NCI-H526 (cell line): ENCODE data around the gene FADS3.

Source experiments
- DNase-seq, 2 experiments: peaks; one replicate each; lab custom pipeline; 2025; lab: John Stamatoyannopoulos, UW

FADS3 gene

GRCh38 chr11:61879152-61879551 lies 12.2 kb downstream of the FADS3 start:
- no peak for DNase-seq

GRCh38 chr11:61875698-61876097 lies 15.6 kb downstream of the FADS3 start:
- no peak for DNase-seq

GRCh38 chr11:61874853-61875252 lies 16.5 kb downstream of the FADS3 start:
- DNase-seq: no peak

GRCh38 chr11:61874377-61874809 lies 17.0 kb downstream of the FADS3 start:
- no peak for DNase-seq

- DNase-seq: no peak
Measured at GRCh38 chr11:61873588-61874376, 17.6 kb downstream of the FADS3 start.

- no peak for DNase-seq
Measured at GRCh38 chr11:61872935-61873565, 18.3 kb downstream of the FADS3 start.

- DNase-seq: peak; percentile 80 to 96
Measured at GRCh38 chr11:61871158-61871597, 20.2 kb downstream of the FADS3 start.

GRCh38 chr11:61870541-61871031 lies 20.8 kb downstream of the FADS3 start:
- peak; percentile 80 to 82 for DNase-seq

GRCh38 chr11:61869708-61870451 lies 21.5 kb downstream of the FADS3 start:
- DNase-seq: peak in 1 of 2 experiments; percentile 51

- DNase-seq: no peak
Measured at GRCh38 chr11:61869429-61869707, 22.0 kb downstream of the FADS3 start.

GRCh38 chr11:61868571-61869428 lies 22.5 kb downstream of the FADS3 start:
- no peak for DNase-seq

- DNase-seq: no peak
Measured at GRCh38 chr11:61866958-61867343, 24.4 kb downstream of the FADS3 start.

- no peak for DNase-seq
Measured at GRCh38 chr11:61866231-61866957, 25.0 kb downstream of the FADS3 start.

- no peak for DNase-seq
Measured at GRCh38 chr11:61864814-61865775, 26.2 kb downstream of the FADS3 start.

- DNase-seq: no peak
Measured at GRCh38 chr11:61863548-61864081, 27.7 kb downstream of the FADS3 start.

- DNase-seq: no peak
Measured at GRCh38 chr11:61862714-61863547, 28.4 kb downstream of the FADS3 start.

GRCh38 chr11:61861634-61862033 lies 29.7 kb downstream of the FADS3 start:
- DNase-seq: no peak

- DNase-seq: no peak
Measured at GRCh38 chr11:61860054-61860903, 31.1 kb downstream of the FADS3 start.
